ENCODE measurements around the gene AKAP3.

AKAP3 gene

GRCh38 chr12:4603946-4604345 lies 44.9 kb downstream of the AKAP3 start:
- 0 out of 2 replicates have a peak, but pooled peaks cover 4% of the 10 kb centered on the region for H3K36me3 ChIP-seq (ENCODE audit: insufficient read depth, low read length)
- no peak overlapping the region for H3K27ac ChIP-seq (ENCODE audit: low read depth, low read length)
- peaks cover 7% of the 10 kb centered on the region for H3K4me1 ChIP-seq (ENCODE audit: control insufficient read depth, insufficient read depth, low read length, unreplicated experiment)
- no peak overlapping the region for H2AFZ ChIP-seq (ENCODE audit: low read length, unreplicated experiment)
- H3K79me2 ChIP-seq (ENCODE audit: control insufficient read depth, insufficient read depth, low read length, unreplicated experiment), result peaks cover 28% of the 10 kb centered on the region
- H3K27me3 ChIP-seq (ENCODE audit: insufficient read depth, low read length), result peaks cover 51% of the 10 kb centered on the region
- no peak overlapping the region for H3K4me3 ChIP-seq (ENCODE audit: low read depth, low read length)

- H3K36me3 ChIP-seq (ENCODE audit: insufficient read depth, low read length), result 0 out of 2 replicates have a peak, but pooled peaks cover 2% of the 10 kb centered on the region
- H3K4me1 ChIP-seq (ENCODE audit: control insufficient read depth, insufficient read depth, low read length, unreplicated experiment), result peaks cover 7% of the 10 kb centered on the region
- no peak overlapping the region for H3K4me3 ChIP-seq (ENCODE audit: low read depth, low read length)
- peaks cover 28% of the 10 kb centered on the region for H3K79me2 ChIP-seq (ENCODE audit: control insufficient read depth, insufficient read depth, low read length, unreplicated experiment)
- H3K27me3 ChIP-seq (ENCODE audit: insufficient read depth, low read length), result peaks cover 53% of the 10 kb centered on the region
- no peak overlapping the region for H2AFZ ChIP-seq (ENCODE audit: low read length, unreplicated experiment)
- no peak overlapping the region for H3K27ac ChIP-seq (ENCODE audit: low read depth, low read length)
Measured at GRCh38 chr12:4603421-4603820, 45.4 kb downstream of the AKAP3 start.

GRCh38 chr12:4595881-4596280 lies 53.0 kb downstream of the AKAP3 start:
- no peaks in the 10 kb centered on the region for H3K79me2 ChIP-seq (ENCODE audit: control insufficient read depth, insufficient read depth, low read length, unreplicated experiment)
- H2AFZ ChIP-seq (ENCODE audit: low read length, unreplicated experiment), result no peak overlapping the region
- no peak overlapping the region for H3K27ac ChIP-seq (ENCODE audit: low read depth, low read length)
- no peaks in the 10 kb centered on the region for H3K4me1 ChIP-seq (ENCODE audit: control insufficient read depth, insufficient read depth, low read length, unreplicated experiment)
- no peaks in the 10 kb centered on the region for H3K36me3 ChIP-seq (ENCODE audit: insufficient read depth, low read length)
- peaks cover 74% of the 10 kb centered on the region for H3K27me3 ChIP-seq (ENCODE audit: insufficient read depth, low read length)
- no peak overlapping the region for H3K4me3 ChIP-seq (ENCODE audit: low read depth, low read length)

DNA sequence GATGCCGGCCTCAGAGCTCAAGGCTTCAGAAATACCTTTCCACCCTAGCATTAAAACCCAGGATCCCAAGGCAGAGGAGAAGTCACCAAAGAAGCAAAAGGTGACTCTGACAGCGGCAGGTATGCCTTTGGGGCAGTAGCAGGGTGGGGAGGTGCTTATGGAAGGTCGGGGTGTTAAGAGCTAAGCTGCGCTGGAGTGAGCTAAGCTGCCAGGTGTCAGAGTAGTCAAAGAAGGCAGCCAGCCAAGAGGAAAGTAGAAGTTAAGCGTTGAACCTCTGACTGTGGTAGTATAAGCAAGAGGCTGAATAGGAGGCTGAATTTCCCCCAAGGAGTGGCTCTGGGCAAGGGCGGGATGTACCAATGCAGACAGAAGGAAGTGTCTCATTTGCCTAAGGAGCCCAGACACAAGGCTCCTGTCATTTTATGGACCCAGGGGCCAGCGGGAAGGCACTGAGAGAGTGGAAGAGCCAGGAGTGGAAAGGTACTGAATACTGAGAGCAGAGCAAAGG lies 57.6 kb downstream of the AKAP3 start:
- H3K27me3 ChIP-seq (ENCODE audit: insufficient read depth, low read length), result peaks cover 81% of the 10 kb centered on the region
- no peak overlapping the region for H2AFZ ChIP-seq (ENCODE audit: low read length, unreplicated experiment)
- H3K4me3 ChIP-seq (ENCODE audit: low read depth, low read length), result no peak overlapping the region
- H3K36me3 ChIP-seq (ENCODE audit: insufficient read depth, low read length), result no peaks in the 10 kb centered on the region
- no peaks in the 10 kb centered on the region for H3K4me1 ChIP-seq (ENCODE audit: control insufficient read depth, insufficient read depth, low read length, unreplicated experiment)
- no peaks in the 10 kb centered on the region for H3K79me2 ChIP-seq (ENCODE audit: control insufficient read depth, insufficient read depth, low read length, unreplicated experiment)
- no peak overlapping the region for H3K27ac ChIP-seq (ENCODE audit: low read depth, low read length)

GRCh38 chr12:4589941-4590340 lies 58.9 kb downstream of the AKAP3 start:
- no peaks in the 10 kb centered on the region for H3K4me1 ChIP-seq (ENCODE audit: control insufficient read depth, insufficient read depth, low read length, unreplicated experiment)
- no peak overlapping the region for H2AFZ ChIP-seq (ENCODE audit: low read length, unreplicated experiment)
- H3K27me3 ChIP-seq (ENCODE audit: insufficient read depth, low read length), result peaks cover 74% of the 10 kb centered on the region
- H3K27ac ChIP-seq (ENCODE audit: low read depth, low read length), result no peak overlapping the region
- H3K79me2 ChIP-seq (ENCODE audit: control insufficient read depth, insufficient read depth, low read length, unreplicated experiment), result no peaks in the 10 kb centered on the region
- no peaks in the 10 kb centered on the region for H3K36me3 ChIP-seq (ENCODE audit: insufficient read depth, low read length)
- H3K4me3 ChIP-seq (ENCODE audit: low read depth, low read length), result no peak overlapping the region

GRCh38 chr12:4588916-4589315 lies 59.9 kb downstream of the AKAP3 start:
- Histone ChIP-seq H3K4me3 (ENCODE audit: low read depth, low read length) (no peak overlapping the region), H3K79me2 (ENCODE audit: control insufficient read depth, insufficient read depth, low read length, unreplicated experiment) (no peaks in the 10 kb centered on the region), H3K36me3 (ENCODE audit: insufficient read depth, low read length) (no peaks in the 10 kb centered on the region), H2AFZ (ENCODE audit: low read length, unreplicated experiment) (no peak overlapping the region), H3K27ac (ENCODE audit: low read depth, low read length) (no peak overlapping the region), H3K27me3 (ENCODE audit: insufficient read depth, low read length) (peaks cover 72% of the 10 kb centered on the region), H3K4me1 (ENCODE audit: control insufficient read depth, insufficient read depth, low read length, unreplicated experiment) (no peaks in the 10 kb centered on the region)

GRCh38 chr12:4587108-4587507 lies 61.7 kb downstream of the AKAP3 start:
- no peak overlapping the region for H3K4me3 ChIP-seq (ENCODE audit: low read depth, low read length)
- H3K27ac ChIP-seq (ENCODE audit: low read depth, low read length), result no peak overlapping the region
- no peak overlapping the region for H2AFZ ChIP-seq (ENCODE audit: low read length, unreplicated experiment)
- H3K79me2 ChIP-seq (ENCODE audit: control insufficient read depth, insufficient read depth, low read length, unreplicated experiment), result no peaks in the 10 kb centered on the region
- H3K27me3 ChIP-seq (ENCODE audit: insufficient read depth, low read length), result peaks cover 73% of the 10 kb centered on the region
- no peaks in the 10 kb centered on the region for H3K36me3 ChIP-seq (ENCODE audit: insufficient read depth, low read length)
- H3K4me1 ChIP-seq (ENCODE audit: control insufficient read depth, insufficient read depth, low read length, unreplicated experiment), result no peaks in the 10 kb centered on the region

DNA sequence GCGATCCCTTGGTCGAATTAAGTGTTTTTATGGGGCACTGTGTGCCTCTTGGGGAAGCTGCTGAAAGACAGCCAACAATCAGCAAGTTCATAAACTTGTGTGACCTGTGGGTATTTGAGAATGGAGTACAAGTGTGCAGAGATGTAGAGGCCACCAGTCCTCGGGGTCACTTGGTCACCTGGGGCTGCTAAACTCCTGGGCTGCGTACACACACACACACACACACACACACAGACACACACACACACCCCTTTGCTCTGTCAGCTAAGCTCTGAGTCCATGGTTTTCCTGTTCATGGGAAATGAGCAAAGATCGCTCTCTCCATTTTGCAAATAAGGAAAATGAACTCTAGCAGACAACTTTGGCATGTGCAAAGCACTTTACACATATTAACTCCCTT lies 62.4 kb downstream of the AKAP3 start:
- no peaks in the 10 kb centered on the region for H3K4me1 ChIP-seq (ENCODE audit: control insufficient read depth, insufficient read depth, low read length, unreplicated experiment)
- H3K27me3 ChIP-seq (ENCODE audit: insufficient read depth, low read length), result peaks cover 72% of the 10 kb centered on the region
- H2AFZ ChIP-seq (ENCODE audit: low read length, unreplicated experiment), result no peak overlapping the region

DNA sequence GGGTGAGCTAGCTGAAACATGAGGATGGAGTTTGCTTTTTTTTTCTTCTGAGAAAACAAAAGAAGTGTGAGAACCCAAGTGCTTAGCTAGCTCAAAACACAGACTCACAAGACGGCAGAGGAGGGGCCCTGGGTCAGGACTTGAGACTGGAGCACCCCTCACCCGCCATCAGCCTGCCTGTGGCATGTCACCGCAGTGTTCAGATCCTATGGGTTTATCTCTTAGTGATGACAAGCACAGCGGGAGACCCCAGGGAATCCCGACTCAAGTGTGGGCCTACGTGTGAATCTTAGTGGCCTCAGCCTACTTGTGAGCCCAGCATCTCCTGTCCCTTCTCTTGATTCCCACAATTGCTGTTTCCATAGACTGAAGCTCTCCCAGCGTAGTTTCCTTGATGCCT lies 64.0 kb downstream of the AKAP3 start:
- H3K36me3 ChIP-seq (ENCODE audit: insufficient read depth, low read length), result no peaks in the 10 kb centered on the region
- H2AFZ ChIP-seq (ENCODE audit: low read length, unreplicated experiment), result no peak overlapping the region
- no peaks in the 10 kb centered on the region for H3K4me1 ChIP-seq (ENCODE audit: control insufficient read depth, insufficient read depth, low read length, unreplicated experiment)
- no peaks in the 10 kb centered on the region for H3K79me2 ChIP-seq (ENCODE audit: control insufficient read depth, insufficient read depth, low read length, unreplicated experiment)
- H3K27me3 ChIP-seq (ENCODE audit: insufficient read depth, low read length), result peaks cover 77% of the 10 kb centered on the region
- H3K27ac ChIP-seq (ENCODE audit: low read depth, low read length), result no peak overlapping the region
- no peak overlapping the region for H3K4me3 ChIP-seq (ENCODE audit: low read depth, low read length)

More for the DNA sequence above, 62.4 kb downstream of the AKAP3 start:
- no peaks in the 10 kb centered on the region for H3K36me3 ChIP-seq (ENCODE audit: insufficient read depth, low read length)
- no peaks in the 10 kb centered on the region for H3K79me2 ChIP-seq (ENCODE audit: control insufficient read depth, insufficient read depth, low read length, unreplicated experiment)
- no peak overlapping the region for H3K4me3 ChIP-seq (ENCODE audit: low read depth, low read length)
- no peak overlapping the region for H3K27ac ChIP-seq (ENCODE audit: low read depth, low read length)

DNA sequence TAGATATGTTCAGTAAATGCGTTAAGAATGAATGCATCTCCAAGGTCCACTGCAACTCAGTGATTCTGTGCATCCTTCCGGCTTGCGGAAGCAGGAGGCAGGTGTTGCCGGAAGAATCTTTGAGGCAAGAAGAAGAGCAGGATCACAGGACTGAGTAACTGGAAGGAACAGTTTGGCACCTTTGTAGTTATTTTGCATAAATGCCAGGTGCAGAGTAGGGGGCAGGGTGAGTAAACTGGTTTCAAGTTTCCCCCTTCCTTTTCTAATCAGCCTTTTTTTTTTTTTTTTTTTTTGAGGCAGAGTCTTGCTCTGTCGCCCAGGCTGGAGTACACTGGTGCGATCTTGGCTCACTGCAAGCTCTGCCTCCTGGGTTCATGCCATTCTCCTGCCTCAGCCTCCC lies 64.6 kb downstream of the AKAP3 start:
- Histone ChIP-seq H3K27ac (ENCODE audit: low read depth, low read length) (no peak overlapping the region), H3K4me1 (ENCODE audit: control insufficient read depth, insufficient read depth, low read length, unreplicated experiment) (no peaks in the 10 kb centered on the region), H3K27me3 (ENCODE audit: insufficient read depth, low read length) (peaks cover 76% of the 10 kb centered on the region), H3K4me3 (ENCODE audit: low read depth, low read length) (no peak overlapping the region), H3K36me3 (ENCODE audit: insufficient read depth, low read length) (no peaks in the 10 kb centered on the region), H2AFZ (ENCODE audit: low read length, unreplicated experiment) (no peak overlapping the region), H3K79me2 (ENCODE audit: control insufficient read depth, insufficient read depth, low read length, unreplicated experiment) (no peaks in the 10 kb centered on the region)

DNA sequence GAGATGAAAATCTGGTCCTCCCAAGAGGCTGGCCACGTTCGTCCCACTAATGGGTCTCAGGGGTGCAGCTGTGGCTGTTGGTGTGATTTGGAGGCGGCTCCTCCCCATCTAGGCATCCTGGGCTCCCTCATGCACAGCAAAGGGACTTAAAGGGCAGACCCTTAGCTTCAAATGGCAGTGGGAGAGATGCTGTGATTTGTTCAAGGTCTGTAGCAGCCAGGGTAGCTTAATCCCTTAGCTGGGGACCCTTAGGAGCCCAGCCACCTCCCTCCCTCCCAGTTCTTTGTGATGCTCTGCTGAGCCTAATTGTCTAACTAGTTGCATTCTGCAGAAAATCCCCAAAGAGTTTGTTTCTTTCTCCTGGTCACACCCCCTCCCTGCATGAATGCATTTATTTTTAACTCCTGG lies 68.6 kb downstream of the AKAP3 start:
- no peaks in the 10 kb centered on the region for H3K4me1 ChIP-seq (ENCODE audit: control insufficient read depth, insufficient read depth, low read length, unreplicated experiment)
- no peaks in the 10 kb centered on the region for H3K79me2 ChIP-seq (ENCODE audit: control insufficient read depth, insufficient read depth, low read length, unreplicated experiment)
- H2AFZ ChIP-seq (ENCODE audit: low read length, unreplicated experiment), result no peak overlapping the region
- H3K4me3 ChIP-seq (ENCODE audit: low read depth, low read length), result no peak overlapping the region
- no peak overlapping the region for H3K27ac ChIP-seq (ENCODE audit: low read depth, low read length)
- no peaks in the 10 kb centered on the region for H3K36me3 ChIP-seq (ENCODE audit: insufficient read depth, low read length)
- peaks cover 67% of the 10 kb centered on the region for H3K27me3 ChIP-seq (ENCODE audit: insufficient read depth, low read length)
